Measurements from ENCODE around the gene ATP9A.

GRCh38 chr20:51629399-51630058, 138.7 kb downstream of the ATP9A start:
- TF ChIP-seq CTCF (IDR thresholded peaks at IDR 0.05; ENCODE audit: insufficient read depth, low read length) (no peak), SPI1 (IDR thresholded peaks at IDR 0.05; ENCODE audit: borderline replicate concordance, low read depth) (no peak), POLR2AphosphoS5 (IDR thresholded peaks at IDR 0.05; ENCODE audit: low read depth) (no peak), GABPA (IDR thresholded peaks at IDR 0.05; ENCODE audit: low read depth) (no peak)
- TF ChIP-seq, protein P1, sequence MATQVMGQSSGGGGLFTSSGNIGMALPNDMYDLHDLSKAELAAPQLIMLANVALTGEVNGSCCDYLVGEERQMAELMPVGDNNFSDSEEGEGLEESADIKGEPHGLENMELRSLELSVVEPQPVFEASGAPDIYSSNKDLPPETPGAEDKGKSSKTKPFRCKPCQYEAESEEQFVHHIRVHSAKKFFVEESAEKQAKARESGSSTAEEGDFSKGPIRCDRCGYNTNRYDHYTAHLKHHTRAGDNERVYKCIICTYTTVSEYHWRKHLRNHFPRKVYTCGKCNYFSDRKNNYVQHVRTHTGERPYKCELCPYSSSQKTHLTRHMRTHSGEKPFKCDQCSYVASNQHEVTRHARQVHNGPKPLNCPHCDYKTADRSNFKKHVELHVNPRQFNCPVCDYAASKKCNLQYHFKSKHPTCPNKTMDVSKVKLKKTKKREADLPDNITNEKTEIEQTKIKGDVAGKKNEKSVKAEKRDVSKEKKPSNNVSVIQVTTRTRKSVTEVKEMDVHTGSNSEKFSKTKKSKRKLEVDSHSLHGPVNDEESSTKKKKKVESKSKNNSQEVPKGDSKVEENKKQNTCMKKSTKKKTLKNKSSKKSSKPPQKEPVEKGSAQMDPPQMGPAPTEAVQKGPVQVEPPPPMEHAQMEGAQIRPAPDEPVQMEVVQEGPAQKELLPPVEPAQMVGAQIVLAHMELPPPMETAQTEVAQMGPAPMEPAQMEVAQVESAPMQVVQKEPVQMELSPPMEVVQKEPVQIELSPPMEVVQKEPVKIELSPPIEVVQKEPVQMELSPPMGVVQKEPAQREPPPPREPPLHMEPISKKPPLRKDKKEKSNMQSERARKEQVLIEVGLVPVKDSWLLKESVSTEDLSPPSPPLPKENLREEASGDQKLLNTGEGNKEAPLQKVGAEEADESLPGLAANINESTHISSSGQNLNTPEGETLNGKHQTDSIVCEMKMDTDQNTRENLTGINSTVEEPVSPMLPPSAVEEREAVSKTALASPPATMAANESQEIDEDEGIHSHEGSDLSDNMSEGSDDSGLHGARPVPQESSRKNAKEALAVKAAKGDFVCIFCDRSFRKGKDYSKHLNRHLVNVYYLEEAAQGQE (IDR thresholded peaks at IDR 0.05; ENCODE audit: insufficient replicate concordance, low read depth) = no peak

Measured in HL-60 (cell line).